HG03432 (cell line): ENCODE measurements around the gene QSOX2.

Experiments used
- ATAC-seq: cut with Tn5 transposase; IDR thresholded peaks from one replicate; pipeline ENCODE4 v1.9.1; 2021; ENCODE audit warnings: mild to moderate bottlenecking, moderate library complexity; ENCODE audit not compliant: unreplicated experiment

The QSOX2 gene

GRCh38 chr9:136193127-136193890 lies 52.3 kb downstream of the QSOX2 start:
- ATAC-seq, result no peak

- ATAC-seq, result no peak
Measured at GRCh38 chr9:136192289-136193126, 53.1 kb downstream of the QSOX2 start.

GRCh38 chr9:136191960-136192286 lies 53.7 kb downstream of the QSOX2 start:
- no peak for ATAC-seq

GRCh38 chr9:136191099-136191959 lies 54.3 kb downstream of the QSOX2 start:
- ATAC-seq, result no peak

- no peak for ATAC-seq
Measured at GRCh38 chr9:136190656-136191055, 55.0 kb downstream of the QSOX2 start.

GRCh38 chr9:136190237-136190601 lies 55.4 kb downstream of the QSOX2 start:
- no peak for ATAC-seq

- no peak for ATAC-seq
Measured at GRCh38 chr9:136189394-136190236, 56.0 kb downstream of the QSOX2 start.

GRCh38 chr9:136187683-136188586 lies 57.7 kb downstream of the QSOX2 start:
- ATAC-seq, result no peak

- ATAC-seq, result no peak
Measured at GRCh38 chr9:136187197-136187596, 58.4 kb downstream of the QSOX2 start.

- no peak for ATAC-seq
Measured at GRCh38 chr9:136186386-136186785, 59.2 kb downstream of the QSOX2 start.

GRCh38 chr9:136185596-136186366 lies 59.8 kb downstream of the QSOX2 start:
- no peak for ATAC-seq

GRCh38 chr9:136185066-136185465 lies 60.5 kb downstream of the QSOX2 start:
- ATAC-seq, result no peak

GRCh38 chr9:136182850-136183422 lies 62.7 kb downstream of the QSOX2 start:
- no peak for ATAC-seq

- no peak for ATAC-seq
Measured at GRCh38 chr9:136182420-136182787, 63.2 kb downstream of the QSOX2 start.

- ATAC-seq, result no peak
Measured at GRCh38 chr9:136181784-136182419, 63.7 kb downstream of the QSOX2 start.

- ATAC-seq, result no peak
Measured at GRCh38 chr9:136180586-136180985, 65.0 kb downstream of the QSOX2 start.

GRCh38 chr9:136179761-136180160 lies 65.9 kb downstream of the QSOX2 start:
- ATAC-seq, result no peak

GRCh38 chr9:136179101-136179616 lies 66.5 kb downstream of the QSOX2 start:
- no peak for ATAC-seq
